Measurements from ENCODE around the gene ABHD12.
A peak's percentile ranks its signal among the peaks of the same experiment; 100 is the strongest.
"Not testable (repeated sequence)": the region's sequence is repeated elsewhere in the genome, so short reads cannot be mapped to it uniquely, and the experiment has no call there.

The ABHD12 gene

DNA sequence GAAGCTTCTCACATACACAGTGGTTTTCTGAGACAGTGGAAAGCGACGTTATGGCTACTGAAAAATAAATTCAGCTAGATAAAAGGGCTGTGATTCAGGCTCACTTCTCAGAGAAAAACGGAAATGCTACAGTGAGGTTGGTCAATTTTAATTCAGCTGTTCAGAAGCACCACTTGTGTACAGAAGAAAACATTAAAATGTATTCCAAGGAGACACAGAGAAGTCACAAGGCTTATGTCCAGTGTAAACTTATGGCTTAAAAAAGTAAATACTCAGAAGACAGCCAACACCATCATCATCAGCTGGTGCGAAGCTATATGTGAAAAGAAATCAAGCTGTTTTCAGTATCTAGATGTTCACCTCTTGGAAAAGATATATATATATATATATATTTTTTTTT lies 68.6 kb downstream of the ABHD12 start:
- DNase-seq (ENCODE audit: low spot score) = no peak

DNA sequence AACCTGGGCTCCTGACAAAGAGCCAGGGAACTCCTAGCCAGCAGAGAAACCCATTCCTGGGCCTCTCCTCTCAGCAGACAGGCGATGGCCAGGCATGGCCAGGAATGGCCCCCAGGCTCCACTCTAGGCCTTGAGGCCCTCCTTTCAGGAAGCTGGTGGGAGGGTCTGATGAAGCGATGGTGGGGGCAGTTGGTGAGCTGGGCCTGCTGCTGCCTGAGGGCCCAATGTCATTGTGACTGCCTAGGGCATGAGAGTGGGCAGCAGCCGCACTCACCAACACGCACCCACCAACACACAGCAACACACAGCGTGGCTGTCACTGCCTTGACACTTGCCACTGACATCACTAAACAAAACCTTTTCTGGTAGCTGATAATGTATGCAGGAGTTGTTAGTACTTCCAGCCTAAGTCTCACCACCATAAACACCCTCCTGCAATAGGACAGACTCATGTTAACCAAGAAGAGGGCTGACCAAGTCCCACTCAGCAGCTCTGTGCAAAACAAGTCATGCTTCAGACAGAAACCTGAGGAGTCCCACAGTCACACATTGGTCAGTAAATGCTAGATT lies 69.3 kb downstream of the ABHD12 start:
- DNase-seq (ENCODE audit: low spot score) = no peak

DNA sequence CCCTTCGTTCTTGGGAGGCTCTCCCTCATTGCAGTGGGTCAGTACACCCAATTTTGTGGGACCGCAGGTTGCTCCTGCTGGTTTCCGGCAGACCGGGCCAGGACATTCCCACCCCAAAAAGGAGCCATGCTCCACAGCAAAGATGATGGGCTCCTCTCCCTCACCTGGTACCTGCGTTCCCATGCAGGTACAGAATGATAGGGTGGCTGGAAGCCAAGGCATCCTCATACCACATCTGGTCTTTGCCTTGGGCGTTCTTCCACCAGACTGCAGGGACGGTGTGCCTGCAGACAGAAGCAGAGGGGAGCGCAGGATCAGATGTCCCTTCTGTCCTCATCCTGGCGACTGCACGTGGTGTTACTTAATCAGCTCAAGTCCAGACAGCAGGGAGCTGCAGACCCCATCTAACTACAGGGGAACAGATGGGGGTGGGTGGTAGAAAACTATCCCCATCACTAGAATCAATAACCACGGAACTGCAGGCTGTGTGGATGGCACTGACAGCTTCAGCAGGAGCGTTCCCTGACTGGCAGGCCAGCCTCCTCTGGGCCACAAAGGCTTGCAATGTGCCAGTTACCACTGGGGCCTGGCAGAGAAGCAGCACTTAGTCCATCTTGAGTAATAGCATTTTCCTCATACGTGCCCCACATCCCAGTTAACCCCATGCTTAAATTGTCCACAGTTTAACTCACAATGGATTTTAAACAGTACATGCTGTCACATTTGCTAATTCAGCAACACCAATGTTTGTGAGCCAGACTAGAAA lies 70.4 kb downstream of the ABHD12 start:
- no peak for DNase-seq (ENCODE audit: low spot score)

DNA sequence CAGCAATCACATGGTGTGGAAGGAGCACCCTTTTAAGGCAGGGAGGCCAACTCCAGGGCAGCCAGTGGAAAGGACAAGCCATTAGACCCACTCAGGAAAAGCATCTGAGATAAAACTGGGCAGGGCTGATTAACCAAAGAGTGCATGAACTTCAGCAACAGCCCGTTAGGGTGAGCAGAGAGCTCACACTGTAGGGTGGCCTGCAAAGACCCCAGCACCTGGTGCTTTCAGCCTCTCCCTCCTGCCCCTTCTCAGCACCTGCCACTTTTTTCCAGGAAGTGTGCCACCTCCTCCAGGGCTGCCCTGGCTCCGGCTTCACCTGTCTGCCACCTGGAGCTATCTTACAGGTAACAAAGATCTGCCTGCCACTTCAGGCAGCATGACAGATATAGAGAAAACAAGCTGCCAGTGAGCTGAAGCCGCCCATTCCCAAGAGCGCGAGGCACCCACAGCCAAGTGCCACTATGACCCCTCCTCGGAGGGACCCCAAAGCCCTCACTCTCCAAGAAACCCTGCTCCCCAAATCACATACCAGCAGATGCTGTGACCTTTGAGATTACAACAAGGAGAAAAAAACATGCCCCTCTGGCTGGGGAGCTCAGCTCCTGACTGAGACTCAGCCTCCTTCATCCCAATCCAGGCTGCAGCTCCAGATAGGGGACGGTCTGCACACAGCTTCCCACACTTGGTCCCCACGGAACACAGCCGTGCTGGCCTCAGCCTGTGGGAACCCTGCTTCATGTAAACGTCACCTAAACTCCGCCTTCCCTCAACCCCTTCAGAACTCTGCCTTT lies 71.2 kb downstream of the ABHD12 start:
- DNase-seq (ENCODE audit: low spot score) = no peak

DNA sequence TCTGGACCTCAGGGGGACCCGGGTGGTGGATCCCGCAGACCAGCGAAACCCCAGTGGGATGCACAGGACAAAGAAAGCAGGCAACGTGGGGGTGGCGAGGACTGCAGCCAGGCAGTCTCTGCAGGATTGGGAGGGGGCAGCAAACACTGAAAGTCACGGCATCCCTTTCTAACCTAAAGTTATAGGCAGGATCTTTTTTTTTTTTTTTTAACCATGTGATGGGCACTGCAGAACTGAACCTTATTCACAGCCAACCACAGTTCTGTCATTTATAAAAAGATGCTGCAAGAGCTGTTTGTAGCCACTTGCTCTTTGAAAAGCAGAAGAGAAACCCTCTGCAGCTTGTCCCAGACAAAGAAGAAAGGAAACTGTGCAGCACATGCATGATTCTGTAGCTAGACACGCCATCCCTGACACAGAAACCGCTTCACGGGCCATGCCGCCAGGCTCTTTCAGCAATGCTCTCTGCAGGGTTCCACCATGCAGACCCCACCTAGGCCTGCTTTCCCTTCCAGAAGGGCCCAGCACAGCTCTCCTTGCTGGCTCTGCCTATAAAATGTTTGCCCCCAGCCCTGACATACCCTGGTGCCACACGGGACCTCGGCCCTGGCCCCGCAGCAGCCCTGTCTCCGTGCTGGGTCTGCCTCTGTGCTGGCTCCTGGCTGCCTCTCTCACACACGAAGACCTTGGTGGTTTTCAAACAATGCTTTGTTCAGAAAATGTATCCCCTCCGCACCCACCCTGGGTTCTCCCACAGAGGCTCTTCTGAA lies 72.0 kb downstream of the ABHD12 start:
- no peak for DNase-seq (ENCODE audit: low spot score)

DNA sequence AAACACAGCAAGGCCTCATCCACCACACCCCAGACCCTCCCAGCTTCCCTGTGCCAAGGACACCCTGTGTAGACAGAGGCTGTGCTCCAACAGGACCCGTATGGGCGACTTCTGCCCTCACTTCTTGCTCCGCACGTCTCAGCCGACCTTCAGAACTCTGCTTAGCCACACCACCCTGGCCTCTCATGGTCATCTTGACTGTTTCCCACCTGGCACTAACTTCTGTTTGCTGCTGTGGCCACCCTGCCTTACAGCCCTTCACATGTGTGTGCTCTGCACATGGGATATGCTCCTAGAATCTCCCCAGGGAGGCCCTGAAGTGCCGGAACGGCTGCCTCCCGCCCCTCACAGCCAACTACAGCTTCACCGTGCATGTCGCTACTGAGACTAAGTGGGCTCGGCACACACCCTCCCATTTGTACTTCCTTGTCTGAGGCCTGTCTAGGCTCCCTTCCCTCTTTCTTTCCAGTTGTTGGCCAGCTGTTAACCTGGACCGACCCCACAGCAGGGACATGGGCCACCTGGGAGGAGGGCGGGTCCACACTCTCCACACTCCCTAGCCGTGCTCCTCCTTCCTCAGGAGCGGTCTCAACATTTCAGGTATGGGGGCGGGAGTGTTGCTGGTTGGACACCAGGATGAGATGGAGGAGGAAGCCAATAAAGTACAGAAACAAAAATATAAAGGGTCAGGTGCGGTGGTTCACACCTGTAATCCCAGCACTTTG lies 73.1 kb downstream of the ABHD12 start:
- no peak for DNase-seq (ENCODE audit: low spot score)

DNA sequence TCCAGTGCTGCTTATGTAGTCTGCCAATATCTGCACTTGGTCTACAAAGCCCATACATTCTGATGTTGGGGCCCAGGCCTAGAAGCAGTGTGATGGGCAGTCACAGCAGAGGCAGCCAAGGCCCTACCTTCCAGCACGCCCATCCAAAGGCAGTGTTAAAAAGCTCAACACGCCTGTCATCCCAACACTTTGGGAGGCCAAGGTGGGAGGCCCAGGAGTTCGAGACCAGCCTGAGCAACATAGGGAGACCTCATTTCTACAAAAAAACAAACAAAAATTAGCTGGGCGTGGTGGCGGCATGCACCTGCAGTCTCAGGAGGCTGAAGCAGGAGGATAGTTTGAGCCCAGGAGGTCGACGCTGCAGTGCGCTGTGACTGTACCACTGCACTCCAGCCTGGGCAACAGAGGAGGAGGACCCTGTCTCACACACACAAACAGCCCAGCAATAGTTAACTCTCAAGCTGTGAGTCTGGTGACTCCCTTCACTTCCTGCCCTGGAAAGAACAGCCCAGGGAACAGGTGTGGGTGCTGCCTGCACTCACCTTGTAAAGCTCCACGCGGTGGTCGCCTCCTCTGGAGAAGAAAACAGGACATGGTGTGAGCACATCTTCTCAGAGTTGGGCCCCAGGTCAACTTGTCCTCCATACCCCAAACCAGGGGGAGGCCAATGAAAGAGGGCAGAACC lies 74.0 kb downstream of the ABHD12 start:
- no peak for DNase-seq (ENCODE audit: low spot score)

DNA sequence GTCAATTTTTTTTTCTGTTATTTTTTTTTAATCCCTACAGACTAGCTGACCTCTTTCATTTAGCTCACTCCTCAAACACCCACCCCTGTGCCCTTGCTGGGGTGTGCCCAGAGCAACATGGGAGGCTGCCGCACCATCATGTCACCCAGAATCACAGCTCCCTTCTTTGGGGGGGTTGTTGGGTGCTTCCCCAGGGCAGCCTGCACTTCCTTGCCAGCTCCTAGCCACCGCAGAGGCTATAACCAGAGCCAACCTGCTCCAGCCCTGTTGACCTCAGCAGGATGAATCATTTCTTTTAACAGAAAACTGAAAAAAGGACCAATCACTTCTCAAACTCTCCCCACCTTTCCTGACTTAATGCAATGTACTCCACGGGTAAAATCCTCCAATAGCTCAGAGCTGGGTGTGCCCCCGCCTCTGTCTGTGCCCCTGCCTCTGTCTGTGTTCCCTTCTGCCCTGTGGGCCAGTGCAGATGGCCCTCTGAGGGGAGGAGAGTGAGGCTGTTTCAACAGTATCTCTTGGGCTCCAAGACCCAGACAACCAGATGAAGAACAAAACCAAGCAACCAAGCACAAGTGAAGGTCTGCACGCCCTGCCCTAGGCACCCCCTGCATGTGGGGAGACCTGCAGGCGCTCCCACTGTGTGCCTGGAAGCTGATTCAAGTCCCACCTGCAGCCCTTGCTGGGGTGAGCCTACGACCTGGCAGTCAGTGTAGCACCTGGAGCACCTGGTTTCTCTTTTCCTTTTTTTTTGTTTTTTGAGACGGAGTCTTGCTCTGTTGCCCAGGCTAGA lies 75.0 kb downstream of the ABHD12 start:
- DNase-seq (ENCODE audit: low spot score) = peak; percentile 68

DNA sequence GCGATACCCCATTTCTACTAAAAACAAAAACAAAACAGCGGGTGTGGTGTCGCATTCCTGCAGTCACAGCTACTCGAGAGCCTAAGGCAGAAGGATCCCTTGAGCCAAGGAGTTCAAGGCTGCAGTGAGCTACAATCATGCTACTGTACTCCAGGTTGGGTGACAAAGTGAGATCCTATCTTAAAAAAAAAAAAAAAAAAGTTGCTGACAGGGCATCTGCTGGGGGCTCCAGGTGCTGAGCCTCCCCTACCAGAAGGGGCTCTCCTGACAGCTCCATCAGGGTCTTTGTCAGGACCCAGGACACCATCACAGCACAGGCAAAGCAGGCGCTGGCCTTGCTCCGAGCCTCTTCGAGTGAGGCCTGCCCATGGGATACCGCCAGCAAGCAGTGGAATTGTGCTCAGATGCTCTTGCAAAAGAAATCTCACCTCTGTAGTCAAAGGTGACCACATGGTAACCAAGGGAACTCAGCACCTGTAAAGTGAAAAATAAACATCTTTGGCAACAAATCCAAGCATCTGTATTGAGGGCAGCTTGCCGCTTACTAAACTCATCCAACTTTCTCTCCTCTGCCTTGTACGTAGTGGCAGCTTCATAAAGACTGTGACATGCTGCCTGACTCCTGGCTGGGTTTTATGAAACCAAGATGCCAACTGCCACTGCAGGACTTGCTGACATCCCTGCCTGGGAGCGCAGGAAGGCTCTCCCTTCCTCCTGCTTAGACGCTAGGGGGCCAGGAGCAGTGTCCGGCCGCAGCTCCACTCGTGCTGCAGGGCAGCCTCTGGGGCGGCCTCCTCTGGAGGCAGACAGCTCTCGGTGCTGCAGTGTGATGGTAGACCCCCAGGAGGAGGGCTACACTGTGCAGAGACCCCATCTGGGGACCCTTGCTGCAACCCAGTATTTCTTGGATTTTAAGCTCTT lies 75.9 kb downstream of the ABHD12 start:
- no peak for DNase-seq (ENCODE audit: low spot score)

DNA sequence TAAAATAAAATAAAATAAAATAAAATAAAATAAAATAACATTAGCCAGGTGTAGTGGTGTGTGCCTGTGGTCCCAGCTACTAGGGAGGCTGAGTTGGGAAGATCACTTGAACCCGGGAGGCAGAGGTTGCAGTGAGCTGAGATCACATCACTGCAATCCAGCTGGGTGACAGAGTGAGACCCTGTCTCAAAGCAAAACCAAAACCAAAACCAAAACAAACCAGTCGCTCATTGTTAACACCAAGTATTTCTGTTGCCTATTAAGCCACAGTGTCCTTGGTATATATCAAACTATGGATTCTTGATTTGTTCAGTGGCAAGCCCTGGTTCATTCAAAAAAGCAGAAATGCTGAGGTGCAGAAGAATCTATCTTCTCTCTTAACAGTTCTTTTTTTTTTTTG lies 77.0 kb downstream of the ABHD12 start:
- DNase-seq (ENCODE audit: low spot score) = no peak

DNA sequence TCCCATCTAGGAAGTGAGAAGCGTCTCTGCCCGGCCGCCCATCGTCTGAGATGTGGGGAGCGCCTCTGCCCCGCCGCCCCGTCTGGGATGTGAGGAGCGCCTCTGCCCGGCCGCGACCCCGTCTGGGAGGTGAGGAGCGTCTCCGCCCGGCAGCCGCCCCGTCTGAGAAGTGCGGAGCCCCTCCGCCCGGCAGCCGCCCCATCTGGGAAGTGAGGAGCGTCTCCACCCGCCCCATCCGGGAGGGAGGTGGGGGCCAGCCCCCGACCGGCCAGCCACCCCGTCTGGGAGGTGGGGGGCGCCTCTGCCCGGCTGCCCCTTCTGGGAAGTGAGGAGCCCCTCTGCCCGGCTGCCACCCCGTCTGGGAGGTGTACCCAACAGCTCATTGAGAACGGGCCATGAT lies 77.9 kb downstream of the ABHD12 start:
- not testable (repeated sequence) for DNase-seq (ENCODE audit: low spot score)

DNA sequence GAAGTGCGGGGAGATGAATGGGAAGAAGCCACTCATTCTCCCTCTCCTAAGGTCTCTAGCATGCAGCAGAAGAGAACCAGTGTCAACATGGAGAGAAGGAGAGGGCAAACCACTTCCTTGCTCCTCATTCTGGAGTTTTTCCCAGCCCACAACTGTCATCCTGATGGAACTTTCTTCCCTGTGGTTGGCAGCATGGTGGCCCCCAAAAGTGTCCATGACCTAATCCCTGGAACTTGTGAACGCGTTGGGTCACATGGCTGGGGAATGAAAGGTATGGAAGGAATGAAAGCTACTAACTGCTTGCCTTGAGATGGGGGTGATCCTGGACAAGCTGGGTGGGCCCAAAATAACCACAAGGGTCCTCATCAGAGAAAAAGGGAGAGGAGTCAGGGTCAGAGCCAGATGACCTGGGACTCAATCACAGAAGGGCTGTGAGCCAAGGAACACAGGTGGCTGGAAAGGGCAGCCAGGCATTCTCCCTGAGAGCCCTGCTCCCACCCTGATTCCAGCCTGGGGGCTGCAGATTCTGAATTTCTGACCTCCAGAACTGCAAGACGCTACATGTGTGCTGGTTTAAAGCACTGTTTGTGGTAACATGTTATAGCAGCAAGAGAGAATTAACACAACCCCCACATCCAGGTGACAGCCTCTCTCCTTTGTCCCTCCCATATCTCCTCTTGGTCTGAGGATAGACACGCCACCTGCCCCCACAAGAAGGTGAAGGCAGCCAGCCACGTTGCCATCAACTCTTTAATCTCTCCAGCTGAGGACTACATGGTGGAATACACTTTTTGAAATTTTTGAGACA lies 79.5 kb downstream of the ABHD12 start:
- peak; percentile 83 for DNase-seq (ENCODE audit: low spot score)

DNA sequence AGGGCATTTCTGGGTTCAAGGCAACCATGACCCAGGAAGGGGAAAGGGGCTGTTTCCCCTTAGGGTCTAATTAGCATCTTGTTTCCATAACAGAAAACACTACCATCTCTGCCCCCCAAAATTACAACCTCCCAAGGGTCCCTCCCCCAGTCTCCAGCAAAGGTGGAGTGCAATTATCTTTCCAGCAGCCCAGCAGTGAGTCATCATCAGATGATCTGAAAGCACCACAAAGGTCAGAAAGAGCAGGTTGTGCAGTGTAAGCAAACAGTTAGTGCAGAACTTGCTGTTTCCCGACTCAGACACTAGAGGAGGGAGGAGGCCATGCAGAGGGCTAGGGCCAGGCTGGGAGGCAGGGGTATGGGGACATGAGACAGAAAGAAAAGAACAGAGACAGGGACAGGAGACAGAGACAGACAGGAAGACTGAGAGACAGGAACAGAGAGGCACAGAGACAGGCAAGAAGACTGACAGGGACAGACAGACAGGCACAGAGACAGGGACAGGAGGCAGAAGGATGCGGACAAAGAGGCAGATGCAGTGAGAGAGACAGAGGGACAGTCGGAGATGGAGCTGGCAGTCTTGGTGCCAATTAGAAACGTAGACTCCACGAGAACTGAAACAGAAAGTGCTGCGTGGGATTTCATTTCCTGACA lies 80.2 kb downstream of the ABHD12 start:
- peak; percentile 87 for DNase-seq (ENCODE audit: low spot score)

DNA sequence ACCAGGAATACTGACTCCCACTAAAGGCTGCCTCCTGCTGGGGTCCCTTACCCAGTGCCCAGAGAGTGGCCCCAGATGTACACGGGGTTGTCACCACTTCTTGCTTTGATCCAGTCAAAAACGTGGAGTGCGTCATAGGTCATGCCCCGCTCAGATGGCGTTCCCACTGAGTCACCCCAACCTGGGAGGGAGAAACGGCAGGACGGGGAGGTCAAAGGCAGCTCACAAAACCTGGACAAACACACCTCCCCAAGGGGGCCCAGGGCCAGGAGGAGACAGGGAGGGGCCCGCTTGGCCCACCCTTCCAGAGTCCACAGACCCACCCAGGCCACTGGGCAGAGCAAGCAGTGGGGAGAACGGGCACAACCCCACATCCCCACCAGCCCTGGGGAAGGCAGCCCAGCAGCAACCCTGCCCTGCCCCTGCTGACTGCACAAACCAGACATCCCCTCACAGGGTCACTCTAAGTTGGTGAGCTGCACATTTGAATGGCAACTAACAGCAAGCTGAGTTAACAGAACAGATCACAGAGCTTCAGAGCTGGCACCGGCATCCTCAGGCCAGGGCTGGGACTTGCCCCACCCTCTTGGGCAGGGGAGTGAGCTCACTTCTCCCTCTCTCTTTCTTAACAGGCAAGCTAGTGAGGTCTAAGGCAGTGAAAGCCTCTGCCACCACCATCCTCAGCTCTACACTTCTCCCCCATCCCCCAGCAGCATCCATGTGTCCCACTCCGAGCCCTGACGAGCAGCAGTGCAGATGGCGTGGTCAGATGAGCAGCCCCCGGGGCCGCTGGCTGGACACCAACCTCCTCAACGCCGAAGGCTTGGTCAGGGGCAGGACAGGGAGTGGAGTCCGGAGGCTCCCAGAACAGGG lies 81.0 kb downstream of the ABHD12 start:
- DNase-seq (ENCODE audit: low spot score) = peak; percentile 82

DNA sequence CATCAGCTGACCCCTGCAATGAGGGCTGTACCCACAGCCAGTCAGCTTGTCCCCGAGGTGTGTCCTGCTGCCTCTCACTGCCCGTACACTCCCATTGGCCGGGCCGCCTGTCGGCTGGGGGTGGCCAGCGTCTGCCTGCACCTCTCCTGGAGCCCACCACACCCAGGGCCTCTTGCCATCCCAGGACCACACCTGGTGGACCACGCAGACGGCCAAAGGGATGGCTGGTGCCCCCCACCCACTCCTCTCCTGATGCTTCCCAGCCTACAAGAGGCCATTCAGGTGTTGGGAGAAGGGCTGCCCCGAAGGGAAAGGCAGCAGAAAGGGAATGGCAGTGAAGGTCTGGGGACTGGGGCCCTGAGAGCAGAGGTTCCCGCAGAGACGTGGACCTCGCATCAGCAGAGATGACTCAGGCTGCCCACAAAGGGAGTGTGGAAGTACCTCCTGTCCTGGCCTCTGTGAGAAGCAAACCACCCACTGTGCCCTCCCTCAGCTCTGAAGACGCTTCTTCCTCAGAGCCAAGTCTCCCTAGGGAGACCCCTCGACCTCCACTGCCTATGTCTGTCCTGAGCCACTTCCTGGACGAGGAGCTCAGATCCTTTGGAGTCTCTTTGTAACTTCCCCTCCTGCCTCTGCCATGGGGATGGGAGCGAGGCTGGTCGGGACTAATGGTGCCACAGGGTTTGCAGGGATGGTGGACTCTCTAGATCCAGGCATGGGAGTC lies 81.8 kb downstream of the ABHD12 start:
- DNase-seq (ENCODE audit: low spot score) = peak; percentile 56

DNA sequence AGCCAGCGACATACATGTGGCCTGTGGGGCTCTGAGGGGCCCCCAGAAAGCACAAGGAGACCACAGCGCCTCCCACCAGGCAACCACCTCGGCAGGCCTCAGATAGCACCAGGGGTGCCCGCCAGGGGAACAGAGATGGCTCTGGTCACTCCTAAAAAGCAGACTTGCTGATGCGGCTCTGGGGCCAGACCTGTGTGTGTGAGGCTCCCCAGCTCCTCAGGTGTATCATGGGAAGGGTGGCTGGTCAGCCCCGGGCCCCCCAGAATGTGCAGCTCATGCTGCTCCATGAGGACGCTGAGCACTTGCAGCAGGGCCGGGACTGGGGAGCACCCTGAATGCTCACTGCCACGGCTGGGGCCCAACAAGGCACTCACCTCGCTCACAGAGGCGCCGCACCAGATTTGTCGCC lies 82.5 kb downstream of the ABHD12 start:
- no peak for DNase-seq (ENCODE audit: low spot score)
